Thyroid gland (tissue), 4 donors: Measurements from ENCODE around the gene SLC6A3. TPM values are rescaled to one million over a fixed set of nuclear protein-coding genes. Genes with fewer than 3 reads are reported as not detected.

ENCODE experiments used
- DNase-seq, 2 donors: peaks; one replicate each; pipeline ENCODE4 v3.0.0-alpha.2; 2019
- H3K27ac ChIP-seq, 3 donors: fragments of 200-600 bp; sonication (generic); 1 replicate in 2 of 3; 2 replicates in 1 of 3; pipeline ENCODE4 v1.5.1; 2016 to 2019; ENCODE audit warnings: mild to moderate bottlenecking in 1 of 3, moderate library complexity in 1 of 3
- H3K27me3 ChIP-seq: fragments of 200-600 bp; sonication (generic); one replicate; pipeline ENCODE4 v1.5.1; 2019
- H3K36me3 ChIP-seq, 2 donors: fragments of 200-600 bp; sonication (generic); one replicate each; pipeline ENCODE4 v1.5.1; 2016 to 2019
- H3K4me1 ChIP-seq, 2 donors: fragments of 200-600 bp; sonication (generic); one replicate each; pipeline ENCODE4 v1.5.1; 2017 to 2019
- H3K4me3 ChIP-seq, 3 donors: fragments of 200-600 bp; sonication (generic); replicated peaks in 1 of 3; 1 replicate in 2 of 3; 2 replicates in 1 of 3; pipeline ENCODE4 v1.5.1; 2016; ENCODE audit warnings: mild to moderate bottlenecking in 1 of 3
- H3K9me3 ChIP-seq: fragments of 200-600 bp; sonication (generic); one replicate; pipeline ENCODE4 v1.5.1; 2017
- CTCF ChIP-seq, 6 experiments: fragments of 200-600 bp in 3 of 6; fragments of 450-650 bp in 3 of 6; sonication (generic) in 3 of 6; IDR thresholded peaks; one replicate each; pipeline ENCODE4 v1.5.1; 2016 to 2019; ENCODE audit warnings: antibody characterized with exemption in 6 of 6, mild to moderate bottlenecking in 2 of 6, inconsistent platforms in 1 of 6, moderate library complexity in 1 of 6
- POLR2A ChIP-seq, 2 donors: fragments of 450-650 bp; IDR thresholded peaks; one replicate each; pipeline ENCODE4 v1.6.1; 2017; ENCODE audit warnings: antibody characterized with exemption in 2 of 2, mild to moderate bottlenecking in 2 of 2, moderate library complexity in 1 of 2
- WGBS, 2 donors: methylation state at CpG; one replicate each; pipeline ENCODE4 v1.1.5; 2017; 5-methylcytosine and 5-hydroxymethylcytosine counted together
- intact Hi-C: fragments of 100-400 bp; cut with DNase I; formaldehyde crosslinking; loops from one replicate; pipeline ENCODE4 v1.15.1; 2023
- total RNA-seq, 4 donors: library from RNA; depleted of rRNA; stranded (reverse); fragments of >200 nt; gene quantifications; one replicate each; pipeline ENCODE4 v1.2.3, GENCODE V29; 2016

Gene SLC6A3
- total RNA-seq, 4 donors from 2014 or later = 0.54 to 0.67 (median 0.54) TPM; not detected in 1

- Histone ChIP-seq H3K27ac (no peak overlapping the region), H3K27me3 (no peaks in the 10 kb centered on the region), H3K36me3 (no peaks in the 10 kb centered on the region), H3K4me3 (no peak overlapping the region), H3K4me1 (no peaks in the 10 kb centered on the region), H3K9me3 (no peaks in the 10 kb centered on the region)
- TF ChIP-seq CTCF (IDR thresholded peaks at IDR 0.05) = no peak
- intact Hi-C loops = no loop called here
- 84% methylated on average over 23 to 24 of the region's 25 CpGs for WGBS, 2 donors
- DNase-seq = no peak
These were observed 87.1 kb downstream of the SLC6A3 start for GRCh38 chr5:1357946-1358725.

GRCh38 chr5:1356873-1357787 is 88.1 kb downstream of the SLC6A3 start:
- DNase-seq = no peak
- 68 to 74% methylated on average over 28 of the region's 28 CpGs for WGBS, 2 donors
- Histone ChIP-seq H3K4me1 (no peaks in the 10 kb centered on the region), H3K27me3 (no peaks in the 10 kb centered on the region), H3K9me3 (no peaks in the 10 kb centered on the region), H3K4me3 (no peak overlapping the region), H3K36me3 (no peaks in the 10 kb centered on the region), H3K27ac (no peak overlapping the region)
- TF ChIP-seq CTCF (IDR thresholded peaks at IDR 0.05) (no peak), POLR2A (IDR thresholded peaks at IDR 0.05) (no peak)
- intact Hi-C loops = no loop called here

- no peak for TF ChIP-seq POLR2A (IDR thresholded peaks at IDR 0.05)
- no peak for TF ChIP-seq CTCF (IDR thresholded peaks at IDR 0.05)
- Histone ChIP-seq H3K36me3 (no peaks in the 10 kb centered on the region), H3K27me3 (no peaks in the 10 kb centered on the region), H3K4me3 (no peak overlapping the region), H3K9me3 (no peaks in the 10 kb centered on the region), H3K27ac (no peak overlapping the region), H3K4me1 (no peaks in the 10 kb centered on the region)
- DNase-seq = no peak
- 44 to 53% methylated on average over 4 of the region's 4 CpGs for WGBS, 2 donors
- intact Hi-C loops = no loop called here
These were observed 90.7 kb downstream of the SLC6A3 start for GRCh38 chr5:1354576-1354975.

GRCh38 chr5:1352231-1353219 is 92.7 kb downstream of the SLC6A3 start:
- H3K4me1 ChIP-seq = no peaks in the 10 kb centered on the region
- H3K4me3 ChIP-seq = no peak overlapping the region
- no peaks in the 10 kb centered on the region for H3K36me3 ChIP-seq
- intact Hi-C loops = no loop called here
- no peak for DNase-seq
- H3K27me3 ChIP-seq = no peaks in the 10 kb centered on the region
- no peaks in the 10 kb centered on the region for H3K9me3 ChIP-seq
- TF ChIP-seq CTCF (IDR thresholded peaks at IDR 0.05) = no peak
- TF ChIP-seq POLR2A (IDR thresholded peaks at IDR 0.05) = no peak
- no peak overlapping the region for H3K27ac ChIP-seq
- WGBS, 2 donors = 73 to 78% methylated on average over 8 to 9 of the region's 10 CpGs
